Activated T-helper 2 cell treated with anti-CD3 and anti-CD28 coated beads, Interferon-gamma antibody, Interleukin-2, Interleukin-4, amounts not matched to agents 10 μg/mL and 5 μg/mL and 100 μg/mL, durations not matched to agents 14 hours and 24 hours and 36 hours (primary cell): Measurements from ENCODE around the gene YWHAH. TPM values are rescaled to one million over a fixed set of nuclear protein-coding genes. Genes with fewer than 3 reads are reported as not detected.
A peak's percentile ranks its signal among the peaks of the same experiment; 100 is the strongest.

Source experiments
- DNase-seq: peaks from one replicate; pipeline ENCODE4 v3.0.0; 2021; ENCODE audit warnings: low spot score
- H3K27ac Mint-ChIP-seq: one replicate; pipeline ENCODE4 v1.8.0; 2021; ENCODE audit warnings: mixed read lengths
- H3K27me3 Mint-ChIP-seq: one replicate; pipeline ENCODE4 v1.8.0; 2021; ENCODE audit warnings: low read depth, mixed read lengths
- H3K36me3 Mint-ChIP-seq: one replicate; pipeline ENCODE4 v1.8.0; 2021; ENCODE audit warnings: low read depth, mixed read lengths
- H3K4me1 Mint-ChIP-seq: one replicate; pipeline ENCODE4 v1.8.0; 2021; ENCODE audit warnings: low read depth, mixed read lengths
- H3K4me3 Mint-ChIP-seq: one replicate; pipeline ENCODE4 v1.8.0; 2021; ENCODE audit warnings: low read depth, mild to moderate bottlenecking, moderate library complexity, mixed read lengths
- H3K9me3 Mint-ChIP-seq: one replicate; pipeline ENCODE4 v1.8.0; 2021; ENCODE audit warnings: mixed read lengths
- intact Hi-C: fragments of 100-400 bp; cut with micrococcal nuclease; formaldehyde crosslinking; loops from one replicate; pipeline ENCODE4 v1.15.1; 2023
- total RNA-seq: library from RNA; stranded (reverse); gene quantifications from 2 replicates; pipeline ENCODE4 v1.2.3, GENCODE V29; 2022

Gene YWHAH
- 150 TPM in 2 replicates for total RNA-seq

- intact Hi-C loops = loop anchor here (1.0 kb wide), 4 partner anchors 26 to 282 kb away; partner anchors contain the start of genes PISD and PRR14L
- Mint-ChIP-seq H3K36me3 (peaks cover 17% of the 10 kb centered on the region), H3K4me1 (peaks cover 19% of the 10 kb centered on the region), H3K27me3 (no peaks in the 10 kb centered on the region), H3K27ac (peak within 1 kb of the TSS; percentile 91), H3K4me3 (peak within 1 kb of the TSS; percentile 88), H3K9me3 (no peaks in the 10 kb centered on the region)
- peak; percentile 89 for DNase-seq
Measured at GRCh38 chr22:31943978-31944699, at the start of gene YWHAH. YWHAH (plus strand) TSS chr22:31944535; CDS start chr22:31944734, 199 bp downstream.

GRCh38 chr22:31895411-31896123 is 48.8 kb upstream of the YWHAH start:
- peaks cover 20% of the 10 kb centered on the region for H3K36me3 Mint-ChIP-seq
- no peaks in the 10 kb centered on the region for H3K9me3 Mint-ChIP-seq
- H3K4me3 Mint-ChIP-seq = no peak overlapping the region
- peaks cover 5% of the 10 kb centered on the region for H3K4me1 Mint-ChIP-seq
- H3K27ac Mint-ChIP-seq = no peak overlapping the region
- no peaks in the 10 kb centered on the region for H3K27me3 Mint-ChIP-seq
- DNase-seq = no peak
- intact Hi-C loops = no loop called here

GRCh38 chr22:31896472-31896871 is 47.9 kb upstream of the YWHAH start:
- Mint-ChIP-seq H3K36me3 (peaks cover 20% of the 10 kb centered on the region), H3K4me3 (no peak overlapping the region), H3K27ac (no peak overlapping the region), H3K4me1 (peaks cover under 1% of the 10 kb centered on the region), H3K9me3 (no peaks in the 10 kb centered on the region), H3K27me3 (no peaks in the 10 kb centered on the region)
- intact Hi-C loops = no loop called here
- no peak for DNase-seq

- Mint-ChIP-seq H3K27ac (no peak overlapping the region), H3K9me3 (no peaks in the 10 kb centered on the region), H3K27me3 (no peaks in the 10 kb centered on the region), H3K36me3 (peaks cover 17% of the 10 kb centered on the region), H3K4me3 (no peak overlapping the region), H3K4me1 (no peaks in the 10 kb centered on the region)
- no peak for DNase-seq
- intact Hi-C loops = no loop called here
Measured at GRCh38 chr22:31897842-31898805, 46.2 kb upstream of the YWHAH start.

GRCh38 chr22:31898926-31899325 is 45.4 kb upstream of the YWHAH start:
- Mint-ChIP-seq H3K27me3 (no peaks in the 10 kb centered on the region), H3K36me3 (peaks cover 13% of the 10 kb centered on the region), H3K27ac (no peak overlapping the region), H3K4me3 (no peak overlapping the region), H3K4me1 (no peaks in the 10 kb centered on the region), H3K9me3 (no peaks in the 10 kb centered on the region)
- intact Hi-C loops = no loop called here
- no peak for DNase-seq

- intact Hi-C loops = no loop called here
- H3K36me3 Mint-ChIP-seq = peaks cover 9% of the 10 kb centered on the region
- no peak overlapping the region for H3K4me3 Mint-ChIP-seq
- no peaks in the 10 kb centered on the region for H3K4me1 Mint-ChIP-seq
- no peak overlapping the region for H3K27ac Mint-ChIP-seq
- H3K9me3 Mint-ChIP-seq = no peaks in the 10 kb centered on the region
- H3K27me3 Mint-ChIP-seq = no peaks in the 10 kb centered on the region
- DNase-seq = no peak
Measured at GRCh38 chr22:31899669-31900068, 44.7 kb upstream of the YWHAH start.

GRCh38 chr22:31901388-31902137 is 42.8 kb upstream of the YWHAH start:
- Mint-ChIP-seq H3K36me3 (peaks cover 11% of the 10 kb centered on the region), H3K4me1 (no peaks in the 10 kb centered on the region), H3K27ac (no peak overlapping the region), H3K27me3 (no peaks in the 10 kb centered on the region), H3K9me3 (no peaks in the 10 kb centered on the region), H3K4me3 (no peak overlapping the region)
- intact Hi-C loops = no loop called here
- DNase-seq = no peak

GRCh38 chr22:31904651-31905050 is 39.7 kb upstream of the YWHAH start:
- H3K9me3 Mint-ChIP-seq = no peaks in the 10 kb centered on the region
- no peak overlapping the region for H3K4me3 Mint-ChIP-seq
- no peaks in the 10 kb centered on the region for H3K4me1 Mint-ChIP-seq
- intact Hi-C loops = no loop called here
- no peak overlapping the region for H3K27ac Mint-ChIP-seq
- DNase-seq = no peak
- no peaks in the 10 kb centered on the region for H3K27me3 Mint-ChIP-seq
- H3K36me3 Mint-ChIP-seq = peaks cover 17% of the 10 kb centered on the region

- Mint-ChIP-seq H3K4me3 (no peak overlapping the region), H3K4me1 (no peaks in the 10 kb centered on the region), H3K27ac (no peak overlapping the region), H3K9me3 (no peaks in the 10 kb centered on the region), H3K27me3 (no peaks in the 10 kb centered on the region), H3K36me3 (peaks cover 17% of the 10 kb centered on the region)
- no peak for DNase-seq
- intact Hi-C loops = no loop called here
Measured at GRCh38 chr22:31905356-31905755, 39.0 kb upstream of the YWHAH start.

- no peak overlapping the region for H3K27ac Mint-ChIP-seq
Measured at GRCh38 chr22:31906086-31906485, 38.2 kb upstream of the YWHAH start.

GRCh38 chr22:31906569-31906968 is 37.8 kb upstream of the YWHAH start:
- no peak overlapping the region for H3K27ac Mint-ChIP-seq
- no peaks in the 10 kb centered on the region for H3K9me3 Mint-ChIP-seq
- DNase-seq = no peak
- intact Hi-C loops = no loop called here
- no peaks in the 10 kb centered on the region for H3K4me1 Mint-ChIP-seq
- no peaks in the 10 kb centered on the region for H3K27me3 Mint-ChIP-seq
- H3K36me3 Mint-ChIP-seq = peaks cover 14% of the 10 kb centered on the region
- no peak overlapping the region for H3K4me3 Mint-ChIP-seq

More at GRCh38 chr22:31906086-31906485, 38.2 kb upstream of the YWHAH start:
- Mint-ChIP-seq H3K36me3 (peaks cover 17% of the 10 kb centered on the region), H3K9me3 (no peaks in the 10 kb centered on the region), H3K27me3 (no peaks in the 10 kb centered on the region), H3K4me3 (no peak overlapping the region), H3K4me1 (no peaks in the 10 kb centered on the region)
- intact Hi-C loops = no loop called here
- DNase-seq = no peak

- H3K36me3 Mint-ChIP-seq = peaks cover 14% of the 10 kb centered on the region
- H3K27me3 Mint-ChIP-seq = no peaks in the 10 kb centered on the region
- no peaks in the 10 kb centered on the region for H3K4me1 Mint-ChIP-seq
- no peak overlapping the region for H3K4me3 Mint-ChIP-seq
- H3K9me3 Mint-ChIP-seq = no peaks in the 10 kb centered on the region
- H3K27ac Mint-ChIP-seq = no peak overlapping the region
- no peak for DNase-seq
- intact Hi-C loops = no loop called here
Measured at GRCh38 chr22:31909977-31910376, 34.4 kb upstream of the YWHAH start.
